Measurements from ENCODE around the gene FAM9C. TPM values are rescaled to one million over a fixed set of nuclear protein-coding genes. Genes with fewer than 3 reads are reported as not detected.
A peak's percentile ranks its signal among the peaks of the same experiment; 100 is the strongest.
"Not testable (repeated sequence)": the region's sequence is repeated elsewhere in the genome, so short reads cannot be mapped to it uniquely, and the experiment has no call there.

The FAM9C gene
- total RNA-seq, 4 donors from 2014 or later = 0.57 to 1.6 TPM; not detected in 2

- no peaks in the 10 kb centered on the region for H3K4me1 ChIP-seq
Observed at GRCh38 chrX:13068651-13069050, 24.2 kb upstream of the FAM9C start.

GRCh38 chrX:13067773-13068172 is 23.4 kb upstream of the FAM9C start:
- Histone ChIP-seq H3K27ac (no peak overlapping the region), H3K9me3 (no peaks in the 10 kb centered on the region), H3K36me3 (no peaks in the 10 kb centered on the region), H3K27me3 (no peaks in the 10 kb centered on the region), H3K4me3 (no peak overlapping the region), H3K4me1 (no peaks in the 10 kb centered on the region)
- DNase-seq = no peak
- TF ChIP-seq CTCF (IDR thresholded peaks at IDR 0.05) (no peak), POLR2A (IDR thresholded peaks at IDR 0.05) (no peak)

More at GRCh38 chrX:13068651-13069050, 24.2 kb upstream of the FAM9C start:
- no peaks in the 10 kb centered on the region for H3K9me3 ChIP-seq
- no peak overlapping the region for H3K27ac ChIP-seq
- no peak for TF ChIP-seq POLR2A (IDR thresholded peaks at IDR 0.05)
- no peak for TF ChIP-seq CTCF (IDR thresholded peaks at IDR 0.05)
- H3K4me3 ChIP-seq = no peak overlapping the region
- DNase-seq = no peak
- no peaks in the 10 kb centered on the region for H3K27me3 ChIP-seq
- no peaks in the 10 kb centered on the region for H3K36me3 ChIP-seq

GRCh38 chrX:13066391-13066790 is 22.0 kb upstream of the FAM9C start:
- no peaks in the 10 kb centered on the region for H3K27me3 ChIP-seq
- DNase-seq = no peak
- H3K4me1 ChIP-seq = no peaks in the 10 kb centered on the region
- H3K9me3 ChIP-seq = peaks cover 0 to 5% (median 0%) of the 10 kb centered on the region in 4 donors
- no peak overlapping the region for H3K4me3 ChIP-seq
- no peak overlapping the region for H3K27ac ChIP-seq
- no peak for TF ChIP-seq CTCF (IDR thresholded peaks at IDR 0.05)
- no peak for TF ChIP-seq POLR2A (IDR thresholded peaks at IDR 0.05)
- no peaks in the 10 kb centered on the region for H3K36me3 ChIP-seq

GRCh38 chrX:13064599-13065143 is 20.3 kb upstream of the FAM9C start:
- DNase-seq = no peak
- peaks cover 0 to 5% (median 0%) of the 10 kb centered on the region in 4 donors for H3K9me3 ChIP-seq
- H3K4me3 ChIP-seq = no peak overlapping the region
- H3K36me3 ChIP-seq = no peaks in the 10 kb centered on the region
- no peaks in the 10 kb centered on the region for H3K27me3 ChIP-seq
- peak overlapping the region in 2 of 4 donors; percentile 21 to 39 for H3K27ac ChIP-seq
- TF ChIP-seq POLR2A (IDR thresholded peaks at IDR 0.05) (no peak), CTCF (IDR thresholded peaks at IDR 0.05) (no peak)
- H3K4me1 ChIP-seq = no peaks in the 10 kb centered on the region

- not testable (repeated sequence) for H3K4me3 ChIP-seq, H3K36me3 ChIP-seq, DNase-seq, H3K9me3 ChIP-seq, H3K27ac ChIP-seq, H3K4me1 ChIP-seq, H3K27me3 ChIP-seq
Observed at GRCh38 chrX:13063124-13063523, 18.7 kb upstream of the FAM9C start.

GRCh38 chrX:13062331-13062730 is 17.9 kb upstream of the FAM9C start:
- not testable (repeated sequence) for H3K4me1 ChIP-seq, DNase-seq, H3K27ac ChIP-seq, H3K9me3 ChIP-seq, H3K27me3 ChIP-seq, H3K4me3 ChIP-seq, H3K36me3 ChIP-seq

GRCh38 chrX:13061215-13061708 is 16.8 kb upstream of the FAM9C start:
- not testable (repeated sequence) for H3K4me3 ChIP-seq, H3K9me3 ChIP-seq, DNase-seq, H3K4me1 ChIP-seq, H3K27me3 ChIP-seq, H3K36me3 ChIP-seq
- H3K27ac ChIP-seq = peak overlapping the region in 1 of 4 donors; percentile 22

Measured in Peyer's patch (tissue), 4 donors.